ENCODE measurements around the gene GGA1.

Gene GGA1

DNA sequence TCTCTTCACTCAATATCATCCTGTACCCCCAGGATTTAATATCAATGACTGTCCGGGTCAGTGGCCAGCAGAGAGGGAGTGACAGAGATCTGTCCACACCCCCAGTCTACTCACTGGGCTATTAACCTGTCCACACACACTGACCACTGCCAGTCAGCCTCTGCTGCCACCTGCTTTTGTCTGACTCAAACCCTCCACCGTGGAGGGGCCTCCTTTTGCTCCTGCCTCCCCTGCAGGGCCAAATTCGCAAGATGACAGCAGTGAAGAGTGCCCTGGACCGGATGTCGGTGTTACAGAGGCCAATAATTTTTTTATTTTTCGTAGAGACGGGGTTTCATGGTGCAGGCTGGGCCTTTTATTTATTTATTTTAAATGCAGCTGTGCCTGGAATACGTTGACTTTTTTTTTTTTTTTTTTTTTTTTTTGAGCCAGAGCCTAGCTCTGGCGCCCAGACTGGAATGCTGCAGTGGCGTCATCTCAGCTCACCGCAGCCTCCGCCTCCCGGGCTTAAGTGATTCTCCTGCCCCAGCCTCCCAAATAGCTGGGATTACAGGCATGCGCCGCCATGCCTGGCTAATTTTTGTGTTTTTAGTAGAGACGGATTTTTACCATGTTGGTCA, 55.0 kb downstream of the GGA1 start:
- Histone ChIP-seq H3K9me2 (ENCODE audit: low read depth, low read length) (no peaks in the 10 kb centered on the region), H3K4me3 (ENCODE audit: low read depth, low read length, poor library complexity, severe bottlenecking) (no peak overlapping the region), H3K36me3 (ENCODE audit: insufficient read depth, low read length) (peaks cover 76% of the 10 kb centered on the region), H3K4me1 (ENCODE audit: insufficient read depth, low read length, severe bottlenecking) (peaks cover 38% of the 10 kb centered on the region), H3K27ac (ENCODE audit: low read depth, low read length, poor library complexity, severe bottlenecking) (peak overlapping the region; percentile 76), H3K27me3 (ENCODE audit: insufficient read depth, low read length) (no peaks in the 10 kb centered on the region), H3K79me2 (ENCODE audit: insufficient read depth, low read length) (peaks cover 53% of the 10 kb centered on the region), H3K4me2 (ENCODE audit: low read length) (peak overlapping the region; percentile 41; the same call in 1 of the 2 replicates), H3F3A (ENCODE audit: insufficient read depth, low read length) (no peaks in the 10 kb centered on the region), H3K9me3 (ENCODE audit: low read length) (no peaks in the 10 kb centered on the region), H2AFZ (ENCODE audit: low read length) (no peak overlapping the region), H4K20me1 (ENCODE audit: insufficient read depth, low read length) (no peaks in the 10 kb centered on the region), H3K9ac (ENCODE audit: low read length) (no peak overlapping the region; the same call in 1 of the 2 replicates)
- TF ChIP-seq, protein P1, sequence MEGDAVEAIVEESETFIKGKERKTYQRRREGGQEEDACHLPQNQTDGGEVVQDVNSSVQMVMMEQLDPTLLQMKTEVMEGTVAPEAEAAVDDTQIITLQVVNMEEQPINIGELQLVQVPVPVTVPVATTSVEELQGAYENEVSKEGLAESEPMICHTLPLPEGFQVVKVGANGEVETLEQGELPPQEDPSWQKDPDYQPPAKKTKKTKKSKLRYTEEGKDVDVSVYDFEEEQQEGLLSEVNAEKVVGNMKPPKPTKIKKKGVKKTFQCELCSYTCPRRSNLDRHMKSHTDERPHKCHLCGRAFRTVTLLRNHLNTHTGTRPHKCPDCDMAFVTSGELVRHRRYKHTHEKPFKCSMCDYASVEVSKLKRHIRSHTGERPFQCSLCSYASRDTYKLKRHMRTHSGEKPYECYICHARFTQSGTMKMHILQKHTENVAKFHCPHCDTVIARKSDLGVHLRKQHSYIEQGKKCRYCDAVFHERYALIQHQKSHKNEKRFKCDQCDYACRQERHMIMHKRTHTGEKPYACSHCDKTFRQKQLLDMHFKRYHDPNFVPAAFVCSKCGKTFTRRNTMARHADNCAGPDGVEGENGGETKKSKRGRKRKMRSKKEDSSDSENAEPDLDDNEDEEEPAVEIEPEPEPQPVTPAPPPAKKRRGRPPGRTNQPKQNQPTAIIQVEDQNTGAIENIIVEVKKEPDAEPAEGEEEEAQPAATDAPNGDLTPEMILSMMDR (IDR thresholded peaks at IDR 0.05; ENCODE audit: low read length), result no peak
- TF ChIP-seq EZH2 (IDR thresholded peaks at IDR 0.05; ENCODE audit: borderline replicate concordance, low read length), result no peak

DNA sequence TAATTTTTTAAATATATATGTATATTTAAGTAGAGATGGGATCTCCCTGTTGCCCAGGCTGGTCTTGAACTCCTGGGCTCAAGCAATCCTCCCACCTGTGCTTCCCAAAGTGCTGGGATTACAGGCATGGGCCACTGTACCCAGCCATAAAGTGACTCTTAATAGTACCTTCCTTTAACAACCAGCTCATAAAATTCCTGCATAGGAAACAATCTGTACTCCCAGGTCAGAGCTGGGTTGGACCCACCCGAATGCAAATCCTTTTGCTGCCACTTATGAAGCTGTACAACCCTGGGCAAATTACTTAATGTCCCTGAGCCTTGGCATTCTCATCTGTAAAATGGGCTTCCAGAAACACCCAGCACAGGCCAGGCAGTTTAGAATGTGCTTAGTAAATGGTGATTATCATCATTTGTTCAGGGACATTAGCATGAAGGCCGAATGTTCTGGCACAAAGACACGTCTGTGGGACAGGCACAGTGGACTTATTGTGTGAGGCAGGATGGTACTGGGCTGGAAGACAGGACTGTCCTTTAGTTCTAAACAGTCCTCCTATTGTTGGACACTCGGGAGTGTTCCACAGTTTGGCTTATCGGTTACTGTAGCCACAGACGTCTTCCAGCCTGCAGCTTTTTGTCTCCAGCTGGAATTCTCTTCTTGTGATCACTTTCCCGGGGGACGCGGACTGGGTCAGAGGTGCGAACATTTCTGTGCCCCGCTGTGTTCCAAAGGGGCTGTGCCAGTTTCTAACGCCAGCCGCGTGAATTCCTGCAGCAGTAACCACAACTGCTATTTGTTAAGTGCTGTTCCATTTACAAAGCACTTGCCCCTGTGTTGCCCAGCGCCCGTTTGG, 55.8 kb downstream of the GGA1 start:
- Histone ChIP-seq H3K79me2 (ENCODE audit: insufficient read depth, low read length) (peaks cover 48% of the 10 kb centered on the region), H3F3A (ENCODE audit: insufficient read depth, low read length) (no peaks in the 10 kb centered on the region), H3K4me1 (ENCODE audit: insufficient read depth, low read length, severe bottlenecking) (peaks cover 38% of the 10 kb centered on the region), H3K36me3 (ENCODE audit: insufficient read depth, low read length) (peaks cover 77% of the 10 kb centered on the region), H2AFZ (ENCODE audit: low read length) (no peak overlapping the region), H3K4me3 (ENCODE audit: low read depth, low read length, poor library complexity, severe bottlenecking) (no peak overlapping the region), H3K4me2 (ENCODE audit: low read length) (no peak overlapping the region), H3K9me3 (ENCODE audit: low read length) (no peaks in the 10 kb centered on the region), H4K20me1 (ENCODE audit: insufficient read depth, low read length) (no peaks in the 10 kb centered on the region), H3K27me3 (ENCODE audit: insufficient read depth, low read length) (no peaks in the 10 kb centered on the region), H3K27ac (ENCODE audit: low read depth, low read length, poor library complexity, severe bottlenecking) (no peak overlapping the region), H3K9me2 (ENCODE audit: low read depth, low read length) (no peaks in the 10 kb centered on the region), H3K9ac (ENCODE audit: low read length) (no peak overlapping the region)
- TF ChIP-seq EZH2 (IDR thresholded peaks at IDR 0.05; ENCODE audit: borderline replicate concordance, low read length), result no peak
- TF ChIP-seq, protein P1 (IDR thresholded peaks at IDR 0.05; ENCODE audit: low read length), result no peak

DNA sequence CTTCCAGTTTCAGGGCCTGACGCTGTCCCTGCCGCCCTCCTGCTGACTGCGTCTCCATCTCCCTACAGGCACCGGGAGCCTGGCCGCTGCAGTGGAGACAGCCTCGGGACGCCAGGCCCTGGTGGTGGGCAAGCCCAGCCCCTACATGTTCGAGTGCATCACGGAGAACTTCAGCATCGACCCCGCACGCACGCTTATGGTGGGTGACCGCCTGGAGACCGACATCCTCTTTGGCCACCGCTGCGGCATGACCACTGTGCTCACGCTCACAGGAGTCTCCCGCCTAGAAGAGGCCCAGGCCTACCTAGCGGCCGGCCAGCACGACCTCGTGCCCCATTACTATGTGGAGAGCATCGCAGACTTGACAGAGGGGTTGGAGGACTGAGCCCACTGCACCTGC, 56.9 kb downstream of the GGA1 start:
- H3K79me2 ChIP-seq (ENCODE audit: insufficient read depth, low read length), result peaks cover 38% of the 10 kb centered on the region
- no peak overlapping the region for H3K4me3 ChIP-seq (ENCODE audit: low read depth, low read length, poor library complexity, severe bottlenecking)
- H3K4me2 ChIP-seq (ENCODE audit: low read length), result no peak overlapping the region
- H3K27me3 ChIP-seq (ENCODE audit: insufficient read depth, low read length), result no peaks in the 10 kb centered on the region
- H4K20me1 ChIP-seq (ENCODE audit: insufficient read depth, low read length), result no peaks in the 10 kb centered on the region
- TF ChIP-seq, protein P1 (IDR thresholded peaks at IDR 0.05; ENCODE audit: low read length), result no peak
- no peak for TF ChIP-seq EZH2 (IDR thresholded peaks at IDR 0.05; ENCODE audit: borderline replicate concordance, low read length)
- H3K9me2 ChIP-seq (ENCODE audit: low read depth, low read length), result no peaks in the 10 kb centered on the region
- no peaks in the 10 kb centered on the region for H3K9me3 ChIP-seq (ENCODE audit: low read length)
- H3K4me1 ChIP-seq (ENCODE audit: insufficient read depth, low read length, severe bottlenecking), result peaks cover 29% of the 10 kb centered on the region
- no peak overlapping the region for H3K27ac ChIP-seq (ENCODE audit: low read depth, low read length, poor library complexity, severe bottlenecking)
- no peak overlapping the region for H2AFZ ChIP-seq (ENCODE audit: low read length)
- H3K9ac ChIP-seq (ENCODE audit: low read length), result no peak overlapping the region
- no peaks in the 10 kb centered on the region for H3F3A ChIP-seq (ENCODE audit: insufficient read depth, low read length)
- peaks cover 68% of the 10 kb centered on the region for H3K36me3 ChIP-seq (ENCODE audit: insufficient read depth, low read length)

Data from OCI-LY1 (cell line).